Neural progenitor cell (in vitro differentiated cells): ENCODE data around the gene NDOR1. TPM values are rescaled to one million over a fixed set of nuclear protein-coding genes. Genes with fewer than 3 reads are reported as not detected.

Experiments used
- DNase-seq: peaks from one replicate; pipeline ENCODE4 v3.0.0-alpha.2; 2016; ENCODE audit warnings: low spot score
- H2AFZ ChIP-seq: fragments of 200-600 bp; sonication (generic); replicated peaks from 2 replicates; pipeline ENCODE4 v1.6.1; 2016; ENCODE audit warnings: antibody characterized with exemption
- H3F3A ChIP-seq: fragments of 200-600 bp; sonication (generic); 2 replicates; pipeline ENCODE4 v1.6.1; 2016; ENCODE audit warnings: antibody characterized with exemption, low read depth
- H3K27ac ChIP-seq: fragments of 200-600 bp; sonication (generic); 2 replicates; pipeline ENCODE4 v1.5.1; 2016; ENCODE audit warnings: mild to moderate bottlenecking
- H3K27me3 ChIP-seq: fragments of 200-600 bp; sonication (generic); 2 replicates; pipeline ENCODE4 v1.6.1; 2016; ENCODE audit warnings: mild to moderate bottlenecking, moderate library complexity
- H3K36me3 ChIP-seq: fragments of 200-600 bp; sonication (generic); 2 replicates; pipeline ENCODE4 v1.5.1; 2016
- H3K4me1 ChIP-seq: fragments of 200-600 bp; sonication (generic); 2 replicates; pipeline ENCODE4 v1.6.1; 2016; ENCODE audit warnings: mixed run types
- H3K4me2 ChIP-seq: fragments of 200-600 bp; sonication (generic); 2 replicates; pipeline ENCODE4 v1.6.1; 2016
- H3K4me3 ChIP-seq: fragments of 200-600 bp; sonication (generic); 2 replicates; pipeline ENCODE4 v1.5.1; 2016
- H3K79me2 ChIP-seq: fragments of 200-600 bp; sonication (generic); 2 replicates; pipeline ENCODE4 v1.6.1; 2016; ENCODE audit warnings: low read depth
- H3K9ac ChIP-seq: fragments of 200-600 bp; sonication (generic); 2 replicates; pipeline ENCODE4 v1.6.1; 2016
- H3K9me3 ChIP-seq: fragments of 200-600 bp; sonication (generic); 2 replicates; pipeline ENCODE4 v1.5.1; 2016; ENCODE audit warnings: low read depth
- H4K20me1 ChIP-seq: fragments of 200-600 bp; sonication (generic); 2 replicates; pipeline ENCODE4 v1.6.1; 2016; ENCODE audit warnings: low read depth
- H3K27ac Mint-ChIP-seq: 3 replicates; pipeline ENCODE4 v1.8.0; 2021; ENCODE audit warnings: mixed read lengths
- H3K27me3 Mint-ChIP-seq: 2 replicates; pipeline ENCODE4 v1.8.0; 2022; ENCODE audit warnings: low read depth, mild to moderate bottlenecking, inconsistent platforms, moderate library complexity, mixed read lengths; ENCODE audit not compliant: insufficient read depth
- H3K36me3 Mint-ChIP-seq: 3 replicates; pipeline ENCODE4 v1.8.0; 2021; ENCODE audit warnings: mixed read lengths
- H3K4me1 Mint-ChIP-seq: 3 replicates; pipeline ENCODE4 v1.8.0; 2021; ENCODE audit warnings: mixed read lengths
- H3K4me3 Mint-ChIP-seq: 3 replicates; pipeline ENCODE4 v1.8.0; 2021; ENCODE audit warnings: mild to moderate bottlenecking, moderate library complexity, mixed read lengths
- H3K9me3 Mint-ChIP-seq: 3 replicates; pipeline ENCODE4 v1.8.0; 2020; ENCODE audit warnings: mixed read lengths
- CTCF ChIP-seq: fragments of 200-600 bp; sonication (generic); IDR thresholded peaks from 2 replicates; pipeline ENCODE4 v1.5.1; 2017; ENCODE audit warnings: antibody characterized with exemption, mild to moderate bottlenecking
- EZH2 ChIP-seq: fragments of 200-600 bp; sonication (generic); IDR thresholded peaks from 2 replicates; pipeline ENCODE4 v1.6.1; 2017; ENCODE audit warnings: antibody characterized with exemption, mild to moderate bottlenecking, moderate library complexity
- EZH2phosphoT487 ChIP-seq: fragments of 200-600 bp; sonication (generic); IDR thresholded peaks from 2 replicates; pipeline ENCODE4 v1.6.1; 2017; ENCODE audit warnings: antibody characterized with exemption
- total RNA-seq: library from RNA; depleted of rRNA; stranded (reverse); fragments of >200 nt; gene quantifications from 2 replicates; pipeline ENCODE4 v1.2.3, GENCODE V29; 2015; ENCODE audit warnings: low replicate concordance

NDOR1 gene
- total RNA-seq, 1 donor from 2014 or later = 5.1 TPM

GRCh38 chr9:137254624-137255447 lies 49.3 kb downstream of the NDOR1 start, which contains the start of gene NELFB:
NELFB (plus strand) TSS chr9:137255327.
- Histone ChIP-seq H3K9me3 (no peaks in the 10 kb centered on the region), H4K20me1 (peaks cover 19% of the 10 kb centered on the region), H3K27ac (peak within 1 kb of the TSS; percentile 9), H3F3A (peaks cover 10% of the 10 kb centered on the region), H3K79me2 (peaks cover 20% of the 10 kb centered on the region), H3K27me3 (peaks cover 6% of the 10 kb centered on the region), H2AFZ (peak within 1 kb of the TSS; percentile 83), H3K4me3 (peak within 1 kb of the TSS; percentile 99), H3K4me2 (peak within 1 kb of the TSS; percentile 100), H3K4me1 (peaks cover 31% of the 10 kb centered on the region), H3K36me3 (no peaks in the 10 kb centered on the region), H3K9ac (peak within 1 kb of the TSS; percentile 94)
- peaks cover 9% of the 10 kb centered on the region for H3K36me3 Mint-ChIP-seq
- H3K9me3 Mint-ChIP-seq = no peaks in the 10 kb centered on the region
- peak within 1 kb of the TSS; percentile 95 for H3K4me3 Mint-ChIP-seq
- TF ChIP-seq EZH2phosphoT487 (no peak), EZH2 (no peak), CTCF (peak; percentile 23)
- H3K27me3 Mint-ChIP-seq = peaks cover 9% of the 10 kb centered on the region
- peak within 1 kb of the TSS; percentile 99 for H3K27ac Mint-ChIP-seq
- peaks cover 27% of the 10 kb centered on the region for H3K4me1 Mint-ChIP-seq
- peak; percentile 94 for DNase-seq

- H3K27ac ChIP-seq = peak overlapping the region; percentile 9
These were observed 50.1 kb downstream of the NDOR1 start for GRCh38 chr9:137255448-137256114.

GRCh38 chr9:137256362-137256761 lies 50.9 kb downstream of the NDOR1 start:
- H3K9me3 Mint-ChIP-seq = no peaks in the 10 kb centered on the region
- Histone ChIP-seq H3K79me2 (peaks cover 20% of the 10 kb centered on the region), H3F3A (peaks cover 18% of the 10 kb centered on the region), H3K4me3 (peak overlapping the region; percentile 99), H3K4me2 (peak overlapping the region; percentile 99), H3K27me3 (peaks cover 6% of the 10 kb centered on the region), H3K27ac (no peak overlapping the region), H3K9ac (no peak overlapping the region), H2AFZ (no peak overlapping the region), H3K9me3 (no peaks in the 10 kb centered on the region), H3K36me3 (no peaks in the 10 kb centered on the region), H3K4me1 (peaks cover 25% of the 10 kb centered on the region), H4K20me1 (peaks cover 19% of the 10 kb centered on the region)
- no peak overlapping the region for H3K27ac Mint-ChIP-seq
- TF ChIP-seq EZH2phosphoT487 (no peak), EZH2 (no peak), CTCF (no peak)
- peaks cover 20% of the 10 kb centered on the region for H3K4me1 Mint-ChIP-seq
- H3K4me3 Mint-ChIP-seq = peak overlapping the region; percentile 90
- peaks cover 9% of the 10 kb centered on the region for H3K36me3 Mint-ChIP-seq
- H3K27me3 Mint-ChIP-seq = peaks cover 9% of the 10 kb centered on the region
- DNase-seq = no peak

More at GRCh38 chr9:137255448-137256114, 50.1 kb downstream of the NDOR1 start:
- Mint-ChIP-seq H3K36me3 (peaks cover 9% of the 10 kb centered on the region), H3K4me3 (peak overlapping the region; percentile 90), H3K27ac (no peak overlapping the region), H3K4me1 (peaks cover 23% of the 10 kb centered on the region), H3K27me3 (peaks cover 9% of the 10 kb centered on the region), H3K9me3 (no peaks in the 10 kb centered on the region)
- H3F3A ChIP-seq = peaks cover 12% of the 10 kb centered on the region
- peaks cover 19% of the 10 kb centered on the region for H4K20me1 ChIP-seq
- peaks cover 31% of the 10 kb centered on the region for H3K4me1 ChIP-seq
- peak overlapping the region; percentile 94 for H3K9ac ChIP-seq
- H3K4me3 ChIP-seq = peak overlapping the region; percentile 99
- H3K9me3 ChIP-seq = no peaks in the 10 kb centered on the region
- DNase-seq = no peak
- TF ChIP-seq CTCF (no peak), EZH2phosphoT487 (no peak), EZH2 (no peak)
- peaks cover 20% of the 10 kb centered on the region for H3K79me2 ChIP-seq
- no peaks in the 10 kb centered on the region for H3K36me3 ChIP-seq
- H2AFZ ChIP-seq = peak overlapping the region; percentile 83
- H3K27me3 ChIP-seq = peaks cover 6% of the 10 kb centered on the region
- peak overlapping the region; percentile 99 for H3K4me2 ChIP-seq
